NOMO-1 treated with DMSO at 0.1 percent for 48 hours (cell line): ENCODE results near the gene CFAP298.

Source experiments
- DNase-seq: peaks from one replicate; lab custom pipeline; 2025; ENCODE audit not compliant: unreplicated experiment; lab: John Stamatoyannopoulos, UW

Gene CFAP298

DNA sequence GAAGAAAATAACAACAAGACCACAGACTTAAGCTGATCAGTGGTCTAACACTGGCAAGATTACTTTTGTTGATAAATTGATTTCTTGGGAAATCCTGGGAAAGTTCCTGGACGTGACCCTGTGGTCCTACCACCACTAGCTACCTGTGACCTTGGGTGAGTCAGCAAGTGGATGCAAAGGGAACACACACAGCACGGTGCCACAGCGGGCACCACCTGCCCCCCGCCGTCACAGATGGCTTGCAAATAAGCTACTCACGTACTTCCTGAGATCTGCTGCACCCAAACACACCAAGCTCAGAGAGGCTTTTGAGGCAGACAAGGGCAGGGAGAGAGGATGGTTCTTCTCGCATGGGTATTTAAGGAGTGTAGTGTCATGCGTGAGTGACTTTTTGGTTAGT, 12.7 kb downstream of the CFAP298 start:
- DNase-seq = no peak

DNA sequence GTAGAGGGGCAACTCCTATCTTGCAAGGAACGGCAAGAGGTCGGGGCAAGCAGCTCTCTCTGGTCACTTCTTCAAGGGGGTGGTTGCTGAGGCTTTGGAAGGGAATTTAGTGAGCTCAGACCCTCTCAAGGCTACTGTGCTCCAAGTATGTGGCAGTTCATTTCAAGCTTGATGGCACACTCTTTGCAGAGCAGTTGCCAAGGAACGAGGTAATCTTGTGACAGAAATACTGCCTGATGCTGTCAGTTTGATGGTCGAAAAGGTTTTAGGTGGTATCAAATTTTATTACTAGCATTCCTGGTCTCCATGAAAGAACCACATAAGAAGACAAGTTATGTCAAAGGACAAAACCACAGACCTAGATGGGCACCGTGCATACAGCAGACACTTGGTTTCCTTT, 13.1 kb downstream of the CFAP298 start:
- DNase-seq = no peak

DNA sequence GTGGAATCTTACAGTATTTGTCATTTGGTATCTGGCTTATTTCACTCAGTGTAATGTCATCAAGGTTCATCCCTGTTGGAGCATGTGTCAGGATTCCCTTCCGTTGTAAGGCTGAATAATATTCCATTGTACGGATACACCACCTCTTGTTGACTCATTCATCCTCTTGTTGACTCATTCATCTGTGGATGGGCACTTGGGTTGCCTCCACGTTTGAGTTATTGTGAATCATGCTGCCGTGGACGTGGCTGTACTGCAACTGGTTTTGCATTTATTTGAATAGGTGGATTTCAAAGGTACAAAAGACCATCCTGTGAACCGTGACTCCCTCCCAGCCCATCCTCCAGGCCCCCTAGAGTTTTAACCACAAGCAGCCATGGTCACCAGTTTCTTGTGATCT, 15.0 kb downstream of the CFAP298 start:
- DNase-seq = no peak

DNA sequence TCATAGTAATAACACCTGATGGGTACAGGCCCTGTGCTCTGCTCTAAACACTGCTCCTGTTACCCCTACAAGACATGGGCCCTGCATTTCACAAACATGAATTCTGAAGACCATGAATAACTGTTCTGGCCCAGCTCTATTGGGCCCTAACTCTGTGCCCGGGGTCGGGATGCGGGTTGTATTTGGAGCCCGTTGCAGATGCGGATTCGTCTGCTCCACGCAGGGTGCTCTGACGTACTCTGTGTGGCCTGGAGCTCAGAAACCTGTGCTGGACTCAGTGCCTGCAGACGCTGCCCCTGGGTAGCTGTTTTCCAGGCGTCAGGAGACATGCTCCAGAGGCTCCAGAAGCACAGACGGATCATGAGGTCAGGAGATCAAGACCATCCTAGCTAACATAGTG, 16.7 kb downstream of the CFAP298 start:
- no peak for DNase-seq

DNA sequence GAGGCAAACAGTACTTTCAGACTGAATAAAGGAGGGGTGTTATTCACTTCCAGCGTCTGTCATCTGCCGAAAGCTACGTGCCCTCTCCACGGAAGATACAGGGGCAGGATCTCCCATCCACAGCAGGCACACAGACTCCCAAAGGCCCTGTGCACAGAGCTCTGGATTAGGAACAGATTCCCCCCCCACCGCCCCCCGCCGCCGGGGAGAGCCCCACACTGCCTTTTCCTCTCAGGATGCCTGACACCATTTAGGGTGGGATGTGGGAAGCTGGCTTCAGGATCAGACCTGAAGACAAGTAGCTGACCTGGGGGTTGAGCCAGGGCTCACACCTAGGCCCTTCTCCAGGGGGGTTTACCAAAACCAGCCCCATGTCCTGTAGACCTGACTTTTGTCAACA, 18.5 kb downstream of the CFAP298 start:
- no peak for DNase-seq

DNA sequence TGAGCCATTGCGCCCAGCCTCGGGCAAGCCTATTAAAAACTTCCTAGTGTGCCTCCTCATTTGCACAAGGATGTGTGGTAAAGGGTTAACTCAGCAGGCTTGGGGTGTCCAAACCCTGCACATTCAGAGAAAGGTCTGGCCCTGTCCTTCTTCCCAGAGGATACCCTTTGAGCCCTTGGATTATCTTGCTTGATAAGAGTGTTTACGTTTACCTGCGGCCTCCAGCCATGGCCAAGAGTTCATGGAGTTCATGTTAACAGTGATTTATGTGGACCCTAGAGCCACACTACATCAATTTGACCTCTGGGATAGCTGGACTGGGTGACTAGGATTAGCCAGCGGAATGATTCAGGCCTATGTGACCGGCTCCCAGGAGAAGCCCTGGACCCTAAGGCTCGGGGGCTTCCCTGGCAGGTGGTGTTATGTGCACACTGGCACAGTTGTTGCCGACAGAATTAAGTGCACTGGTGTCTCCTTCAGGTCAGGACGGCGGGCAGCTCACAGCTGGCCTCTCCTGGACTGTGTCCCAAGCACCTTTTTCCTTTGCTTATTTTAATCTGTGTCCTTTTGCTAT, 19.2 kb downstream of the CFAP298 start:
- DNase-seq = no peak

DNA sequence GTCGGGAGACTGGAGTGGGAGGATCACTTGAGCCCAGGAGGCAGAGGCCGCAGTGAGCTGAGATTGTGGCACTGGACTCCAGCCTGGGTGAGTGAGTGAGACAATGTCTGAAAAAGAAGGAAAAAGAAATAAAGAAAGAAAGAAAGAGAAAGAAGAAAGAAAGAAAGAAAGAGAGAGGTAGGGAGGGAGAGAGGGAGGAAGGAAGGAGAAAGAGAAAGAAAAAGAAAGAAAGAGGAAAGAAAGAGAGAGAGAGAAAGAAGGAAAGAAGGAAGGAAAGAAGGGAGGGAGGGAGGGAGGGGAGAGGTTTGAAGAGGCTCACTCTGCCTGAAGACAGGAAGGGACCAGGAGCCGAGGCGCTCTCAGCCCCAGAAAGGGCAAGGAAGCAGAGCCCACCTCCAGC, 22.0 kb downstream of the CFAP298 start:
- DNase-seq = no peak

DNA sequence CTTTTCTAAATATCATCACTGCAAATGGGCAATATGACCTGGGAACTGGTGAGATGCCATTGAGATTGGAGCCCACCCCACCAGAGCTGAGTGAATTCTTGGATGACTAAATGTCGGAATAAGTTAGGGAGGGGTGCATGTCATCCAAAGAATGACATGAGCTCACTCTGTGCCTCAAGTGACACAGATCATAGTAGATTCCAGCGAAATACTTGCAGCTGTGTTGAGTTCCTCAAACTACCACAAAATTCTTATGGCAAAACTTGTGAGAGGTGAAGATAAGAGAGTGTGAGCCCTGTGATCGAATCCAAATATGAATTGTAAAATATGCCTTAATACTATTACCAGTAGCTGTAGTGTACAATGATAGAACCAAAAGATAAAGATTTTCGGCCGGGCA, 24.5 kb downstream of the CFAP298 start:
- DNase-seq = no peak

DNA sequence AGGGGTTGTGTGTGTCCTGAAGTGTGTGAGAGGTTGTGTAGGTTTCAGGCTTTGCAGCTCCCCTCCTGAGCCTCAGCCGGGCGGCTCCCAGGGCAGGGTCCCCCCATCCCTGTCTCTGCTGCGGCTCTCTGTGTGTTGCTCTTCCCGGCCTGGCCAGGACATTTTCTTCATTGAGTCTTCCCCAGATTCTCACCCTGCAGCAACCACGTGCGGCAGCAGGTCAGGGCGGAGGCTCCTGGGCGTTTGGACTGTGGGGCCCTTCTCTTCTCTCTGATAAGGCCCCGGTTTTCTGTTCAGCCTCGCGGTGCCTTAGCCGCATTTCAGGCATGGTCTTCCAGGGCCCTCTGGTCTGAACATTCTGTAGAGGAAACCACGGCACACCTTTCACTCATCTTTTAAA, 25.1 kb downstream of the CFAP298 start:
- no peak for DNase-seq

DNA sequence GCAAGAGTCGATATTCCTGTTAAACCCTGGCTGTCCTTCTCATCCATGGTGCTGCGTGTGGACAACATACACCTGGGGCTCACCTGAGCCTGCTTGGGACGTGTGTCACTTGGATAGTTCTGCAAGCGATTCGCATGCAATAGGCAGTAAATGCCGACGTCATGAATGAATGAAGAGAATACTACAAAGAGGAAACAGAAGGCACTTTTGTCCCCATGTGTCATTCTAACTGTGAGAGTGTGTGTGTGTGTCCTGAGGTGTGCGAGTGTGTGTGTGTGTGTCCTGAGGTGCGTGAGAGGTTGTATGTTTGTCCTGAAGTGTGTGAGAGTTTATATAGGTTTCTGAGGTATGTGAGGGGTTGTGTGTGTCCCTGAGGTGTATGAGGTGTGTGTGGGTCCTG, 26.2 kb downstream of the CFAP298 start:
- DNase-seq = no peak

DNA sequence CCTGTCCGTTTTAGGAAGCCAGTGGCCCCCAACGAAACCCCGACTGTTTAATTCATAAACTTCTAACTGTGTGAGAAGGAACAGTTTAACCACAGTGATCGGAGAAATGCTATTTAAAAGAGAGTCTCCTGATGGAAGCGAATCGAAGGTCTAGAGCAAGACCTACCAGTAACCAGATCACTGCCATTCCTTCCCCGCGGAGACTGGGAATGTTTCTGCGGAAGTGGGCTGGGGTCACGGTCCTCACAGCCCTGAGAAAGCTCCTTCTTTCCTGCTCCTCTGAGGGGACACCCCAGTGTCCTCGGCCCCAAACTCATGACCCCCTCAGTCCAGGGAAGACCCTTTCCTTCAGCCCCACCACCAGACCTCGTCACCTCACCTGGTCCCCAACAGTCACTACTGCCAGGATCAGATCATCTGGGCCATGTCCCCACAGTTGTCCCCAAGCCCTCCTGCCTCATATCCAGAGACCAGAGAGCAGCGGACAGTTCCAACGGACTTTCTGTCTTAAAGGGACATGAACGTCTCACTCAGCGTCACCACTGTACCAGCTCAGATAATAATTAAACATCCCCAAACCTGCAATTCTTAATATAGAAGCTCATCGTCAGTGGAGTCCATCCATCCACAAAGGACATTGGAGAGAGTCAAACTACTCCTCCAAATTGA, 27.0 kb downstream of the CFAP298 start, which contains the start of gene TCP10L:
TSS of gene TCP10L (minus strand) at position 482 of the 669 bp plus-strand sequence. CDS start 1,219 bp downstream, outside the sequence.
- DNase-seq = no peak

DNA sequence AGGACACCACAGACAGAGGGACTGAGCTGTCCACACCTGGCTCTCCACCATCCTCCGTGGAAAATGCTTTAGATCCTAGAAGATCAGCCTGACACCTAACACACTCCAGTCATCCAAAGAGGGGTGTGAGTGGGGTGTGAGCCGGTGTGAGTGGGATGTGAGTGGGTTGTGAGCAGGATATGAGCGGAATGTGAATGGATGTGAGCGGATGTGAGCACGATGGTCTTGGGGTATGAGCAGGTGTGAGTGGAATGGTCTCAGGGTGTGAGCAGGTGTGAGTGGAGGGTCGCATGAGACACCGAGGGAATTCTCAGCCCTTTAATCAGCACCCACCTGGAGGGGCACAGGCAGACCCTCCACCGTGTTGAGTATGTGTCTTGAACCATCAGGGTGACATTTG, 27.7 kb downstream of the CFAP298 start:
- DNase-seq = no peak

DNA sequence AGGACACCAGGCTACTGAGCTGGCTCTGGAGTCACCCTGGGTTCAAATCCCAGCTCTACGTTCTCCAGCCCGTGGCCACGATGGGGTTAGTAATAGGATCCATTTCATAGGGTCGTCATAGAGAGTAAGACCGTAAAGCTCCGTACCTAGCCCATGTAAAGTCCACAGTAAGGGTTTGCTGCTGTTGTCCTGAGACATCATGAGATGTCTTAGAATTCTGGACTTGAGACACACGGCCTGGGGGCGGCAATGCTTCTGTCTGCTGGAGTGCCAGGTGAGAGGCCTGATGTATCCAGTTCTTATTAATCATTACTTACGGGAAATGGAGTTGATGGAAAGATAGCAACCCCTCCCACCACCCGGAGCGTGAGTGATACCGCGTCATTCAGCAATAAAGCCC, 30.4 kb downstream of the CFAP298 start:
- no peak for DNase-seq

DNA sequence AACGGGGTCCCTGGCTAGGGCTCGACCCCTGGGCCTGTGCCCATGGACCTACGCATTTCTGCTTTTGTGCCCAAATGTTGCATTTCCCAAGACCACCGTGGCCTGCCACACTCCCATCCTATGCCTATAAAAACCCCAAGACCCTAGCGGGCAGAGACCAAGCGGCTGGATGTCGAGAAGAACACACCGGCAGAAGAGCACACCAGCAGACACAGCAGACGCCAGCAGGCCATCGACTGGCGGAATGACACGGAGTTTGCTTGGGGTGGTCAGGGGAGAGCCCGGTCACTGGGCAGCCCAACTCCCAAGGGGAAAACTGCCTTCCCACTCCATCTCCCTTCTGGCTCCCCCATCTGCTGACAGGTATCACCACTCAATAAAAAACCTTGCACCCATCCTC, 31.2 kb downstream of the CFAP298 start:
- DNase-seq = no peak

DNA sequence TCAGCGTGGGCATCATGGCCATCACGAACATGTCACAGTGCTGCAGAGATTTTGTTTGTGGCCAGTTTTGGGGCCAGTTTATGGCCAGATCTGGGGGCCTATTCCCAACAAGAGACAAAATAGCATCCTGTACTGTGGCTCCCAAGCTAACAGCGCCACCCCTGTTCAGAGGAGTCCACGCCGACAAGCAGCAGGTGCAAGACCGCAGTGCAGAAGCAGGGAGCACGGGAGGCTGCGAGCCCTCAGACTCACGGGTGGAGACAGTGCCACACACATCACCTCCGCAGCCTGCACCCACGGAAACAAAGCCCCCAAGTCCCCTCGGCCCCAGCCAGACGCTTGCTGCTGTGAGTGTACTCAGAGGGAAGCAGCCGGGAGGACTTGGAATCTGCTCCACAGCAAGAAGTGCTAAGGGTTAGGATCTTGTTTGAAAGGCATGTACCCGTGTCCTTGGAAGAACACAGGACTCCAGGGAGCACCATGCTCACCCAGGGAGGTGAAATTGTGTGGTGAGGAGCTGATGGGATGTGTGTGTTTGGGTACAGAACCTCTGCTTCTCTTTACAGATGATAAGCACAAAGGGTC, 34.0 kb downstream of the CFAP298 start:
- DNase-seq = no peak

DNA sequence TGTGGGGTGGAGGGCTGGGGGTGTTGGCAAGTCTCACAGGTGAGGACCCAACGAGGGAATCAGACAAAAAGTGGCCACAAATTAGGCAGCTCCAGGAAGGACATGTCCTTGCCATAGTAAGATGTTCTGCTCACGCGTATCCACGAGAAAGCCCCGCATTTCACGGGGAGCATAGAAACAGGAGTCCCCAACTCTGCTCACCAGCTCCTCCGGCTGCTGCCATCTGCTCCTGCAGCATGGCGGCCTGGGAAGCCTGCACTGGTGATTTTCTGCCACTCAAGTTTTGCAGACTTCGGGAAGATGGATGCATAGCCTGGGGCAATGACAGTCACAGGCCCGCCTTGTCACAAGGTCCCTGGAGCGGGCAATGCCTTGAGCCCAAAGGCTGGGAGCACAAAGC, 36.2 kb downstream of the CFAP298 start:
- no peak for DNase-seq

DNA sequence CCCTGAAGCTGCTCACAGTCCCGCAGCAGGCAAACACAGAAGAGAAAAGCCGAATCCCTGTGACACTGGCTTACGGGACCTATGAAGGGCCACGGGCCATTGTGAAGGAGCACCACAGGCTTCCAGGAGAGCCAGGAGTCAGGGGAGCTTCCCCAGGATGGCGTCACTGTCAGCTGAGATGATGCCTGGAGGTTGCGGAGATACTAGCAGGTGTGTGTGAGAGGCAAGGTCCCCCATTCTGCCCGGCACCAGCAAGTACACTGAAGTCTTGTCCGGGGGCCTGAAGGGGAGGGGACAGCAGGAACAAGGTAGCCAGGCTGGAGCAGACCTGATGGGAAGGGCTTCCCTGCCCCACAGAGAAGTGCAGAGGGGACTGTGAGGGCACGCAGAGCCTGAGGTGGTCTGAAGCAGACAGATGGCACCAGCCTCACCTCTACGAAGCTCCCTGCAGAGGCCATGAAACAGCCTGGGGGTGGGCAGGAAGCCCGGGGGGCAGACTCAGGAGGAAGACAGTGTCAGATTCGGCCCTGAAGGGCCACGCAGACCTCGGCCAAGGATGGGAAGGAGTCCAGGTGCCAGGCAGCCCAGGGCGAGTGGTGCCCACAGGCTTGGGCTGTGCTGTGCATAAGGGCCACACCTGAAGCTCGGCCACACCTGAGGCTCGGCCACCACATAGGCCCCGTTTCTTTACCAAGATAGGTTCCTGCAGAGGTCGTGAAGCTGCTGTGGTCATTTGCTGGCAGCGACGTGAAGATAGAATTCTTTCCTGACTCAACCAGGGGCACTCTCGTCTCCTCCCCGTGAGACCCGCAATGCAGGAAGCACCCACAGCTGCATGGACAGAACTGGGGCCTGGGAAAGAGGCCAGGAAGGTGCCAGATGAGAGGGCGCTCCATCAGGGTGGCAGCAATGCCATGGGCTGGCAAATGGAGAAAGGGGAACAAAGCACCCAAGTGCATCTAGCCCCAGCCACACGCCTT, 36.9 kb downstream of the CFAP298 start:
- no peak for DNase-seq

DNA sequence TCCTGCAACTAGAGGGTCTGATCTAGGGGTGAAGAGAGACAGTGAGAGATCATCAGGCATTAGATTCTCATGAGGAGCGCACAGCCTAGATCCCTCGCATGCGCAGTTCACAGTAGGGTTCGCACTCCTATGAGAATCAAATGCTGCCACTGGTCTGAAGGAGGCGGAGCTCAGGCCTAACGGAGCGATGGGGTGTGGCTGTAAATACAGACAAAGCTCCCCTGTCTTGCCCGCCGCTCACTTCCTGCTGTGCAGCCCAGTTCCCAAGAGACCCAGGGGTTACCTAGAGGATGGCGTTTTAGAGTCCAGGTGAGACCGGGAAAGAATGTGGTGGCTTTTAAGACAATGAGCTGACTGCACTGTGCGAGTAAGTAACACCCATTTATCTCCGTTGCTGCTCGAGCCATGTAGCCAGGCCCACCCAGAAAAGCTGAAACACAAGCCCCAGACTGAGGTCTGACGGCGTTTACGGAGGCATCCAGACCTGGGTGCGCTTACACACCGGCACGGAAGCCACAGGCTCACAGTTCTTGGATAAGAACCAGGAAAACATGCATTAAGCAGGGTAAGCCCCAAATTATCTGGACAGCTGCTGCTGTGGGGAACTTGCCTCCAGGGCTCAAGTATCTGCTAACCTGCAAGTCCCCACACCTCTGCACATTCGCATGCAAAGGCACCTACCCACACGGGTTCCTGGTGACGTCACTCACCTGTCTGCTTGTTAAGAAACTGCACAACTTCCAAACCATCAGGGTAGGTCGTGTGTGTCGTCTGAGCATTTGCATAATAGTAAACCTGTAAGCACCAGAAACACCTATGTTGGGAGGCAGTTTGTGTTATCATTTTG, 39.4 kb downstream of the CFAP298 start:
- no peak for DNase-seq

DNA sequence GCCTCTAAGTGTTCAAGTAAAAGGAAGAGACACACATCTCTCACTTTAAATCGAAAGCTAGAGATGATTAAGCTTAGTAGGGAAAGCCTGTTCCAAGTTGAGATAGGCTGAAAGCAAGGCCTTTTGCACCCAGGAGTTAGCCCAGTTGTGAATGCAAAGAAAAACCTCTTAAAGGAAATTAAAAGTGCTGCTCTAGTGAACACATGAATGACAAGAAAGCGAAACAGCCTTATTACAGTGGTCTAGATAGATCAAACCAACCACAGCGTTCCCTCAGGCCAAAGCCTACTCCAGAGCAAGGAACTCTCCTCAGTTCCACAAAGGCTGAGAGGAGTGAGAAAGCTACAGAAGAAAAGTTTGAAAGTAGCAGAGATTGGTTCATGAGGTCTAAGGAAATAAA, 41.7 kb downstream of the CFAP298 start:
- DNase-seq = no peak
